ENCODE results near the gene BRD3OS. TPM values are rescaled to one million over a fixed set of nuclear protein-coding genes. Genes with fewer than 3 reads are reported as not detected.

Gene BRD3OS
- total RNA-seq, 1 donor from 2014 or later = 13.7 TPM

DNA sequence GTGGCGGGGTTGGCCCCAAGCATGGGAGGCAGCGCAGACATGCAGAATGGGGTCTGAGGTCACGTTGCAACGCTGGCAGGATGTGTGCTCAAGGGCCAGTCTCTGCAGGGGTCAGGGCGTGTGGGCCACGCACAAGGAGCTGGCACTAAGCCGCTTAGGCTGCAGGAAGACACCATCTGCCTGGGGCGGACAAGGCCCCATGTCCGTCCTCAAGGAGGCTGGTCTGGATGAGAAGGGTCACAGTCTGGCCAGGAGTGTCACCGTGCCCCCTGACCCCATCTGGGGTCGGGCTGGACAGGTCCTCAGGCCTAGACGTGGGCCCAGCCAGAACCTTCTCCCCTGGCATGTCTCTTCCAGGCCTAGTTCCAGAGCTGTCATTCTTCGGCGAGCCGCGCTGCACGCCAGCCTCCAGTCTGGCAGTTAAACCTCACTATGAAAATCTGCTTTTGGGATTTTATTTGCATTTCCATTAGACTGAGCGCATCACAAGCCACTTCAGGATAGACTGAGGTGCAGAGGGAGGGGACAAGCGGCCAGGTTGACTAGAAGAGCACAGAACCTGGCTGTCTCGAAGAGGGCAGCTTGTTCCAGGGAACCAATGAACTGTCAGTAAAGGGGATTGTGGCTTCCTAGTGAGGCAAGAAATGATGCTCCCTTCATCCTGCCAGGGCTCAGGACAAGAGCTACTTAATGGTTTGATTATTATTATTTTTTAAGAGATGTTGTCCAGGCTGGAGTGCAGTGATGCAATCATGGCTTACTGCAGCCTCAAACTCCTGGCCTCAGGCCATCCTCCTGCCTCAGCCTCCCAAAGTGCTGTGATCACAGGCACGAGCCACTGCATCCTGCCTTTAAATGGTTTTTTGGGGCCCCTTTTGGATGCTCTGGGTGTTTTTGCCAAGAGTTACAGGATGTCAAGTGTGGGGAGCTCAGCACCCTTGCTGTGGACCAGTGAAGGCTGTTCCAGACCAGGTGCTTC lies 4.3 kb downstream of the BRD3OS start:
- no peaks in the 10 kb centered on the region for H3K27me3 Mint-ChIP-seq (ENCODE audit: low read depth)
- TF ChIP-seq, protein P1, sequence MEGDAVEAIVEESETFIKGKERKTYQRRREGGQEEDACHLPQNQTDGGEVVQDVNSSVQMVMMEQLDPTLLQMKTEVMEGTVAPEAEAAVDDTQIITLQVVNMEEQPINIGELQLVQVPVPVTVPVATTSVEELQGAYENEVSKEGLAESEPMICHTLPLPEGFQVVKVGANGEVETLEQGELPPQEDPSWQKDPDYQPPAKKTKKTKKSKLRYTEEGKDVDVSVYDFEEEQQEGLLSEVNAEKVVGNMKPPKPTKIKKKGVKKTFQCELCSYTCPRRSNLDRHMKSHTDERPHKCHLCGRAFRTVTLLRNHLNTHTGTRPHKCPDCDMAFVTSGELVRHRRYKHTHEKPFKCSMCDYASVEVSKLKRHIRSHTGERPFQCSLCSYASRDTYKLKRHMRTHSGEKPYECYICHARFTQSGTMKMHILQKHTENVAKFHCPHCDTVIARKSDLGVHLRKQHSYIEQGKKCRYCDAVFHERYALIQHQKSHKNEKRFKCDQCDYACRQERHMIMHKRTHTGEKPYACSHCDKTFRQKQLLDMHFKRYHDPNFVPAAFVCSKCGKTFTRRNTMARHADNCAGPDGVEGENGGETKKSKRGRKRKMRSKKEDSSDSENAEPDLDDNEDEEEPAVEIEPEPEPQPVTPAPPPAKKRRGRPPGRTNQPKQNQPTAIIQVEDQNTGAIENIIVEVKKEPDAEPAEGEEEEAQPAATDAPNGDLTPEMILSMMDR (IDR thresholded peaks at IDR 0.05) = no peak
- no peaks in the 10 kb centered on the region for H3K9me3 Mint-ChIP-seq (ENCODE audit: low read depth)

DNA sequence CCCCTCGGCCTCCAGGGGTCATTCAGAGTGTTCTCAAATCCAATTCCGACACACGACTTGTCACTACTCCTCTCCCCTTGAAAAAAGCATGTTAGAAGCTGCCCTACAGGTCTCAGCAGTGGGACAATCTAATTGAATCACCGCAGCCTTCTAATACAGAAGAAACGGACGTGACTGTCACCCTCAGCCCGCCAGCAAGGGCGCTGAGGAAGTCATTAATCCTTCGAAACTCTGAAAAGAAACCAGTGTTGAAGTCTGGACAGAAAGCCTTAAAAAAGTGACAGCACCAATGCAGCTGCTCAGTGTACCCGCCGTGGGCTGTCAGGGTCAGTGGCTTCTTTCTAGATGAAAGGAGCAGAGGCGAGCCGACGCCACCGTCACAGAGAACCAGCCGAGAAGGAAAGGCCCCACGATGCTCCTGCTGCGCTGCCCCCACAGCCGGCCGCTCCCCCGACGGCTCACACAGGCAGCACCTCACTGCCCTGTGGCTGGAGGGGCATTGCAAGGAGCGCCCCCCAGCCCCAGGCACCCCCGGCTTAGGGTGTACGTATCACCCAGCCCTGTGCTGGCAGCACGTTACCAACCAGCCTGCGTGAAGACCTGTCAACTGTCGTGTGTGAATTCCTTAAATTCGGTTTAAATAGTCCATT lies 5.7 kb downstream of the BRD3OS start:
- H3K4me1 Mint-ChIP-seq (ENCODE audit: low read depth) = peaks cover 9% of the 10 kb centered on the region
- no peak overlapping the region for H3K27ac Mint-ChIP-seq (ENCODE audit: unreplicated experiment)
- H3K9me3 Mint-ChIP-seq (ENCODE audit: low read depth) = no peaks in the 10 kb centered on the region
- no peak overlapping the region for H3K4me3 Mint-ChIP-seq (ENCODE audit: unreplicated experiment)
- no peaks in the 10 kb centered on the region for H3K27me3 Mint-ChIP-seq (ENCODE audit: low read depth)
- TF ChIP-seq, protein P1 (IDR thresholded peaks at IDR 0.05) = no peak
- peak; percentile 77 for DNase-seq (ENCODE audit: low spot score)
- peaks cover 19% of the 10 kb centered on the region for H3K36me3 Mint-ChIP-seq (ENCODE audit: low read depth)

More for the DNA sequence above, 4.3 kb downstream of the BRD3OS start:
- Mint-ChIP-seq H3K36me3 (ENCODE audit: low read depth) (peaks cover 13% of the 10 kb centered on the region), H3K4me1 (ENCODE audit: low read depth) (peaks cover 13% of the 10 kb centered on the region), H3K4me3 (ENCODE audit: unreplicated experiment) (no peak overlapping the region), H3K27ac (ENCODE audit: unreplicated experiment) (no peak overlapping the region)
- DNase-seq (ENCODE audit: low spot score) = peak; percentile 65

DNA sequence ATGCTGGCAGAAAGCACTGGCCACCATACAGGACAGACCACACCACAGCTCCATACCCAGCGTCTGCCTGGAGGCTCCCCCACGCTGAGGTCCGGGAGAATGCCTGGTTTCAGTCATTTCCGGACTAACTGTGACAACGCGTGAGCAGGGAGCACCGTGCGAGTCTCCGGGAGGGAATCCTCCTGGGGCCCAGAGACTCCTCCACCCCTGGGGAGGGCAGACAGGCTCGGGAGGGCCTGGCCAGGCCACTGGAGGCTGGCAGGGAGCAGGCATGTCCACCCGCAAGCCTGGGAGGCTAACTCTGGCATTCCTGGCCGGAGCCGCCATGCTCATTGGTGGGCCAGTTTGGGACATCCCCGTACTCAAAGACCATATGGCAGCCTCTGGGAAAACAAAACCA lies 6.5 kb downstream of the BRD3OS start:
- H3K4me3 Mint-ChIP-seq (ENCODE audit: unreplicated experiment) = no peak overlapping the region
- peaks cover 3% of the 10 kb centered on the region for H3K4me1 Mint-ChIP-seq (ENCODE audit: low read depth)
- TF ChIP-seq, protein P1 (IDR thresholded peaks at IDR 0.05) = no peak
- DNase-seq (ENCODE audit: low spot score) = peak; percentile 68
- peaks cover 23% of the 10 kb centered on the region for H3K36me3 Mint-ChIP-seq (ENCODE audit: low read depth)
- peak overlapping the region; percentile 22 for H3K27ac Mint-ChIP-seq (ENCODE audit: unreplicated experiment)
- no peaks in the 10 kb centered on the region for H3K27me3 Mint-ChIP-seq (ENCODE audit: low read depth)
- H3K9me3 Mint-ChIP-seq (ENCODE audit: low read depth) = no peaks in the 10 kb centered on the region

DNA sequence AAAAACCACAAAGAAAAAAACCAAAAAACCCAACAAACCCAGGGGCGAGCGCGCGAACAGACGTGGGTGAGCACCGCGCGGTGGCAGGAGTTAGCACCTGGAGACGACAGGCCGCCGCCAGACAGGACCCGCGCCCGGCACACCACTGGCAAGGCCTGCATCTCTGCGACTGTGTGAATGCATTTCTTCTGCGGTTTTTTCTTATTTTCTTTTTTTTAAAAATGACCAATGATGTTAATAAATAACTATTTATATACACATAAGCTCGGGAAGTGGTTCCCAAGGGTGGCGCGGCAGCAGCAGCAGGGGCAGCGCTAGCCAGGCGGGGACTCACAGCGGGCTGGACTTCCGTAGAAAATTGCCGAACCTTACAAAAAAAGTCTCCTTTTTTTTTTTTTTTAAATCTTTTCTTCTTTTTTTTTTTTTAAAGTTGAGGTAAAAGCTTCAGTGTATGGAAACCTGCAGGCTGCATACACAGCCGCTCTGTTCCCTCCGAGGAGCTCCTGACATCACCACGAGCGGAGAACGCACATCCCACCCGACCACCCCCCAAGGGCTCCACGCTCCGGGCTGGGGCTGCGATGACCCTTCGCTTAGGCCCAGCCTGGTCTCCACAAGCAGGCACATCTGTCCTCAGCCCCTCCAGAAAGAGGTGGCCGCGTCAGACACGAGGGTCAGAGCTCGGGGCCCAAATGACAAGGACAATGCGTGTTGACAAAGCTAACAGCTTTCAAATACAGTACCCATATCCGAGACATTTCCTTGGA lies 7.4 kb downstream of the BRD3OS start:
- H3K36me3 Mint-ChIP-seq (ENCODE audit: low read depth) = peaks cover 26% of the 10 kb centered on the region
- DNase-seq (ENCODE audit: low spot score) = peak; percentile 66
- no peaks in the 10 kb centered on the region for H3K27me3 Mint-ChIP-seq (ENCODE audit: low read depth)
- H3K9me3 Mint-ChIP-seq (ENCODE audit: low read depth) = peaks cover under 1% of the 10 kb centered on the region
- TF ChIP-seq, protein P1 (IDR thresholded peaks at IDR 0.05) = no peak
- H3K4me3 Mint-ChIP-seq (ENCODE audit: unreplicated experiment) = no peak overlapping the region
- no peak overlapping the region for H3K27ac Mint-ChIP-seq (ENCODE audit: unreplicated experiment)
- no peaks in the 10 kb centered on the region for H3K4me1 Mint-ChIP-seq (ENCODE audit: low read depth)
